ENCODE measurements around the gene OXLD1. TPM values are rescaled to one million over a fixed set of nuclear protein-coding genes. Genes with fewer than 3 reads are reported as not detected.

OXLD1 gene
- total RNA-seq, 2 donors from 2014 or later, result 19.3 to 19.6 TPM

- DNase-seq (ENCODE audit: low spot score), result no peak
- H3K36me3 ChIP-seq, result peaks cover 83% of the 10 kb centered on the region
- no peaks in the 10 kb centered on the region for H3K27me3 ChIP-seq
- no peak overlapping the region for H3K27ac ChIP-seq
- peaks cover 0 to 18% of the 10 kb centered on the region in 2 donors for H3K4me1 ChIP-seq
- H3K9me3 ChIP-seq, result no peaks in the 10 kb centered on the region
- TF ChIP-seq, protein P1, sequence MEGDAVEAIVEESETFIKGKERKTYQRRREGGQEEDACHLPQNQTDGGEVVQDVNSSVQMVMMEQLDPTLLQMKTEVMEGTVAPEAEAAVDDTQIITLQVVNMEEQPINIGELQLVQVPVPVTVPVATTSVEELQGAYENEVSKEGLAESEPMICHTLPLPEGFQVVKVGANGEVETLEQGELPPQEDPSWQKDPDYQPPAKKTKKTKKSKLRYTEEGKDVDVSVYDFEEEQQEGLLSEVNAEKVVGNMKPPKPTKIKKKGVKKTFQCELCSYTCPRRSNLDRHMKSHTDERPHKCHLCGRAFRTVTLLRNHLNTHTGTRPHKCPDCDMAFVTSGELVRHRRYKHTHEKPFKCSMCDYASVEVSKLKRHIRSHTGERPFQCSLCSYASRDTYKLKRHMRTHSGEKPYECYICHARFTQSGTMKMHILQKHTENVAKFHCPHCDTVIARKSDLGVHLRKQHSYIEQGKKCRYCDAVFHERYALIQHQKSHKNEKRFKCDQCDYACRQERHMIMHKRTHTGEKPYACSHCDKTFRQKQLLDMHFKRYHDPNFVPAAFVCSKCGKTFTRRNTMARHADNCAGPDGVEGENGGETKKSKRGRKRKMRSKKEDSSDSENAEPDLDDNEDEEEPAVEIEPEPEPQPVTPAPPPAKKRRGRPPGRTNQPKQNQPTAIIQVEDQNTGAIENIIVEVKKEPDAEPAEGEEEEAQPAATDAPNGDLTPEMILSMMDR (IDR thresholded peaks at IDR 0.05), result no peak
- no peak overlapping the region for H3K4me3 ChIP-seq
Measured at GRCh38 chr17:81688616-81689015, 22.2 kb upstream of the OXLD1 start.

GRCh38 chr17:81687770-81688541 is 21.6 kb upstream of the OXLD1 start:
- Histone ChIP-seq H3K9me3 (no peaks in the 10 kb centered on the region), H3K4me1 (peaks cover 0 to 20% of the 10 kb centered on the region in 2 donors), H3K36me3 (peaks cover 77% of the 10 kb centered on the region), H3K27ac (no peak overlapping the region), H3K4me3 (no peak overlapping the region), H3K27me3 (no peaks in the 10 kb centered on the region)
- TF ChIP-seq, protein P1 (IDR thresholded peaks at IDR 0.05), result no peak
- no peak for DNase-seq (ENCODE audit: low spot score)

DNA sequence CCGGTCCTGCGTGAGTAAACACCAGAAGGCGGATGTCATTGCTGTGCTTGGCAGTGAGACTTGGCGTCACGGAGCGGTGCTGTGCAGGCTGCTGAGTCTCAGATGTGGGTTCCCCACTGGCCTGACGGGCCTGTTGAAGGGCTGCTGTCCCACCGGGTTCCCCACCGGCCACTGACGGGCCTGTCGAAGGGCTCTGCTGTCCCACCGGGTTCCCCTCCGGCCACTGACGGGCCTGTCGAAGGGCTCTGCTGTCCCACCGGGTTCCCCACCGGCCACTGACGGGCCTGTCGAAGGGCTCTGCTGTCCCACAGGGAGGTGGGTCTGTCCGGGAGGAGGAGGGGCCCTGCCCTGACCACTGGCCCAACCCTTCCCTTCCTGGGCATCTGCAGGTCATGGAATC is 20.2 kb upstream of the OXLD1 start:
- Histone ChIP-seq H3K4me3 (no peak overlapping the region), H3K27ac (no peak overlapping the region), H3K27me3 (no peaks in the 10 kb centered on the region), H3K9me3 (no peaks in the 10 kb centered on the region), H3K36me3 (peaks cover 63% of the 10 kb centered on the region), H3K4me1 (peaks cover 0 to 33% of the 10 kb centered on the region in 2 donors)
- no peak for DNase-seq (ENCODE audit: low spot score)
- TF ChIP-seq, protein P1 (IDR thresholded peaks at IDR 0.05), result no peak

DNA sequence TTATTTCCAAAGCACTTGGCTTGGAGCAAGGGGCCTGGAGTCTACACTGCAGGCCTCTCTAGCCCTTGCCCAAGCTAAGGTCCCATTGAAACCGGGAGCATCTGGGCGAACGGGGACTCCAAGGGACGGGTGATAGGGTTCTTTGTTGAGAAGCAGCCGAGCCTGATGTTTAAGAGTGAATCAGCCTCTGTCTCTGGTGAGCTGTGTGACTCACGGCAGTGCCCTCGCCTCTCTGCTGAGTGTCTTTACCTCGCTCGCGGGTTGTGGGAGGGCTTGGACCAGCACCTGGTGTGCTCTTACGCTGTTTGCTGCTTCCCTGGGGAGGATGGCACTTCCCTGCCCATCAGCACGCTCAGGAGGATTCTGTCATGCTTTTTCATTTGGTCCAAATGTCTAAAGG is 18.7 kb upstream of the OXLD1 start:
- Histone ChIP-seq H3K4me1 (peaks cover 0 to 36% of the 10 kb centered on the region in 2 donors), H3K4me3 (peak overlapping the region; percentile 97 to 98), H3K9me3 (no peaks in the 10 kb centered on the region), H3K36me3 (peaks cover 48% of the 10 kb centered on the region), H3K27me3 (no peaks in the 10 kb centered on the region), H3K27ac (peak overlapping the region in 1 of 2 donors; percentile 75)
- TF ChIP-seq, protein P1 (IDR thresholded peaks at IDR 0.05), result no peak
- no peak for DNase-seq (ENCODE audit: low spot score)

DNA sequence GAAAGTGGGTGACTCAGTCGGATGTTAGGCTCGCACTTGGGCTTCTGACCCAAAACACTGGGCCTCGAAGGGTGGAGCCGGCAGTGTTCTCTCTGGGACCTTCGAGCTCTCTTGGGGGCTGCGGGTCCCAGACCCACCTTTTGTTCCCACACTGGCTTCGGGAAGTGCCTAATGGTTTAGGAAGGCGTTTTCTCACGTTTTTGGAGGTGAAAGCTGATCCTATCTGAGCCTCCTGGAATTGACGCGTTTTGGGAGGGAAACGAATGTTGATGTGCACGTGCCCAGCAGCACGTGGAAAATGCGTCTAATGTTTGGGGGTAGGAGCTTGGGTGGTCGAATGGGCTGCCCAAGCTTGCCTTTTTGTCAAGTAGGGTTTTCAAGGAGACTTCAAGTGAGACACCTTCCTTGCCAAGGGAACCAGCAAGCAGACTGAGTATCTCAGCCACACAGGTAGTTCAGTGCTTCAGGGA is 18.1 kb upstream of the OXLD1 start:
- Histone ChIP-seq H3K27ac (peak overlapping the region; percentile 75 to 77), H3K4me3 (peak overlapping the region; percentile 97 to 98), H3K9me3 (no peaks in the 10 kb centered on the region), H3K27me3 (no peaks in the 10 kb centered on the region), H3K36me3 (peaks cover 42% of the 10 kb centered on the region), H3K4me1 (peaks cover 0 to 39% of the 10 kb centered on the region in 2 donors)
- DNase-seq (ENCODE audit: low spot score), result peak; percentile 74
- TF ChIP-seq, protein P1 (IDR thresholded peaks at IDR 0.05), result no peak
